ENCODE measurements around the gene BCLAF1.
"Not testable (repeated sequence)": the region's sequence is repeated elsewhere in the genome, so short reads cannot be mapped to it uniquely, and the experiment has no call there.

BCLAF1 gene

GRCh38 chr6:136309729-136310311 is 20.2 kb upstream of the BCLAF1 start:
- no peak for DNase-seq (ENCODE audit: low spot score)

- no peak for DNase-seq (ENCODE audit: low spot score)
Observed at GRCh38 chr6:136309171-136309570, 19.5 kb upstream of the BCLAF1 start.

GRCh38 chr6:136308469-136308868 is 18.8 kb upstream of the BCLAF1 start:
- DNase-seq (ENCODE audit: low spot score): not testable (repeated sequence)

GRCh38 chr6:136307351-136307750 is 17.7 kb upstream of the BCLAF1 start:
- no peak for DNase-seq (ENCODE audit: low spot score)

GRCh38 chr6:136306466-136306865 is 16.8 kb upstream of the BCLAF1 start:
- no peak for DNase-seq (ENCODE audit: low spot score)

- DNase-seq (ENCODE audit: low spot score): no peak
Observed at GRCh38 chr6:136304410-136304809, 14.8 kb upstream of the BCLAF1 start.

GRCh38 chr6:136303516-136303915 is 13.9 kb upstream of the BCLAF1 start:
- DNase-seq (ENCODE audit: low spot score): no peak

GRCh38 chr6:136294621-136295020 is 5.0 kb upstream of the BCLAF1 start:
- DNase-seq (ENCODE audit: low spot score): no peak

GRCh38 chr6:136290410-136291010 is 864 bp upstream of the BCLAF1 start:
- peak; percentile 87 for DNase-seq (ENCODE audit: low spot score)

- peak; percentile 96 for DNase-seq (ENCODE audit: low spot score)
Observed at GRCh38 chr6:136289327-136289578, 393 bp downstream of the BCLAF1 start.

- peak; percentile 75 for DNase-seq (ENCODE audit: low spot score)
Observed at GRCh38 chr6:136288566-136289326, 900 bp downstream of the BCLAF1 start.

GRCh38 chr6:136284909-136285308 is 4.7 kb downstream of the BCLAF1 start:
- no peak for DNase-seq (ENCODE audit: low spot score)

- no peak for DNase-seq (ENCODE audit: low spot score)
Observed at GRCh38 chr6:136282906-136283305, 6.7 kb downstream of the BCLAF1 start.

- DNase-seq (ENCODE audit: low spot score): no peak
Observed at GRCh38 chr6:136280032-136280609, 9.5 kb downstream of the BCLAF1 start.

- DNase-seq (ENCODE audit: low spot score): no peak
Observed at GRCh38 chr6:136274062-136274461, 15.6 kb downstream of the BCLAF1 start.

- DNase-seq (ENCODE audit: low spot score): no peak
Observed at GRCh38 chr6:136265101-136265500, 24.5 kb downstream of the BCLAF1 start.

GRCh38 chr6:136262940-136263339 is 26.7 kb downstream of the BCLAF1 start:
- DNase-seq (ENCODE audit: low spot score): no peak

GRCh38 chr6:136254851-136255466 is 34.7 kb downstream of the BCLAF1 start:
- no peak for DNase-seq (ENCODE audit: low spot score)

GRCh38 chr6:136253734-136254133 is 35.9 kb downstream of the BCLAF1 start:
- no peak for DNase-seq (ENCODE audit: low spot score)

- no peak for DNase-seq (ENCODE audit: low spot score)
Observed at GRCh38 chr6:136252441-136252840, 37.2 kb downstream of the BCLAF1 start.

GRCh38 chr6:136251394-136251793 is 38.3 kb downstream of the BCLAF1 start:
- no peak for DNase-seq (ENCODE audit: low spot score)

GRCh38 chr6:136250686-136251008 is 39.0 kb downstream of the BCLAF1 start:
- no peak for DNase-seq (ENCODE audit: low spot score)
